Measurements from ENCODE around the gene TOPBP1. TPM values are rescaled to one million over a fixed set of nuclear protein-coding genes. Genes with fewer than 3 reads are reported as not detected.

TOPBP1 gene
- total and polyA plus RNA-seq, 9 of the 15 experiments (the other 6 are each of a cell fraction or from before 2014, with no cell fraction given): 16.6 to 77.6 (median 58.2) TPM

GRCh38 chr3:133599280-133599679 is 62.5 kb downstream of the TOPBP1 start:
- H2AFZ ChIP-seq (ENCODE audit: low read depth, low read length): no peak overlapping the region
- peaks cover 27% of the 10 kb centered on the region; the same call in 2 of the 3 replicates for H3K36me3 ChIP-seq (ENCODE audit: control insufficient read depth, insufficient read depth, low read length)
- no peak overlapping the region for H3K4me3 ChIP-seq
- intact Hi-C loops (cut with micrococcal nuclease): no loop called here
- no peaks in the 10 kb centered on the region for H3K9me1 ChIP-seq (ENCODE audit: control insufficient read depth, insufficient read depth, low read length)
- peak; percentile 64 for ATAC-seq
- no peaks in the 10 kb centered on the region for H3K9me3 ChIP-seq (replicated peaks; ENCODE audit: control insufficient read depth, insufficient read depth, low read depth, low read length)
- DNase-seq (ENCODE audit: extremely low read depth in 1 of 4, low spot score in 3 of 4): peak in 1 of 4 experiments; percentile 5
- in situ Hi-C loops (cut with MboI): no loop called here
- no peak overlapping the region for H3K9ac ChIP-seq (ENCODE audit: insufficient read depth in 1 of 2, low read depth in 2 of 2, low read length in 2 of 2)
- no peaks in the 10 kb centered on the region for H4K20me1 ChIP-seq (replicated peaks; ENCODE audit: control insufficient read depth, insufficient read depth, low read length)
- H3K4me1 ChIP-seq (replicated peaks in 1 of 2; ENCODE audit: control insufficient read depth in 2 of 2, insufficient read depth in 2 of 2, low read length in 2 of 2): peaks cover 0 to 3% of the 10 kb centered on the region in 2 experiments; a peak in 2 of 5 replicates
- ChIA-PET POLR2A (interaction anchor here (0.8 to 1.2 kb wide), 3 partner anchors 10 to 15 kb away, joined by 3 read pairs; no protein-coding TSS in a partner anchor), CTCF (ENCODE audit: low intra/inter-chr PET ratio) (no interaction called here)
- H3K4me2 ChIP-seq (ENCODE audit: insufficient read depth, low read length): no peak overlapping the region
- no peaks in the 10 kb centered on the region for H3K79me2 ChIP-seq (ENCODE audit: control insufficient read depth, insufficient read depth, low read length)
- BruUV-seq (replicated peaks): no TSS peak
- WGBS (ENCODE audit: insufficient coverage, low coverage, missing lambda C conversion rate): 33% methylated on average over 2 of the region's 2 CpGs
- H3K27ac ChIP-seq (ENCODE audit: extremely low read depth, low read depth, low read length): no peak overlapping the region
- H3K27me3 ChIP-seq (ENCODE audit: control insufficient read depth in 2 of 2, insufficient read depth in 2 of 2, low read length in 2 of 2): no peaks in the 10 kb centered on the region
- FAIRE-seq: no peak
- no peak for TF ChIP-seq ELF2 (CRISPR knock-in tag; IDR thresholded peaks at IDR 0.05)
- no peak for TF ChIP-seq ZNF23 (CRISPR knock-in tag; IDR thresholded peaks at IDR 0.05)
- 0 out of 2 replicates have a peak, but pooled peaks have one; percentile 44 for TF ChIP-seq EP400 (IDR thresholded peaks at IDR 0.05)
- no peak for TF ChIP-seq ZNF280A (IDR thresholded peaks at IDR 0.05; ENCODE audit: low read depth, partially characterized antibody)
- TF ChIP-seq ZNF316 (IDR thresholded peaks at IDR 0.05): peak; percentile 45; the same call in 1 of the 2 replicates
- no peak for TF ChIP-seq ZC3H4 (CRISPR knock-in tag; IDR thresholded peaks at IDR 0.05; ENCODE audit: borderline replicate concordance)
- peak; percentile 26; the same call in 1 of the 2 replicates for TF ChIP-seq MAFF (IDR thresholded peaks at IDR 0.05; ENCODE audit: low read length)
- no peak for TF ChIP-seq MYC (IDR thresholded peaks at IDR 0.05; ENCODE audit: low read depth, low read length)
- TF ChIP-seq MYC (CRISPR knock-in tag; IDR thresholded peaks at IDR 0.05; ENCODE audit: borderline replicate concordance, low read depth): no peak
- TF ChIP-seq MAFG (tag; conservative IDR thresholded peaks at IDR 0.05): 0 out of 2 replicates have a peak, but pooled peaks have one; percentile 20
- TF ChIP-seq NR2F6 (CRISPR knock-in tag; IDR thresholded peaks at IDR 0.05): no peak
- no peak for TF ChIP-seq ZBTB12 (CRISPR knock-in tag; IDR thresholded peaks at IDR 0.05)
- TF ChIP-seq NFE2 (IDR thresholded peaks at IDR 0.05; ENCODE audit: low read depth): peak; percentile 58
- no peak for TF ChIP-seq HMGXB4 (CRISPR knock-in tag; IDR thresholded peaks at IDR 0.05)
- TF ChIP-seq C11orf30 (IDR thresholded peaks at IDR 0.05; ENCODE audit: low read depth): peak; percentile 63; the same call in 1 of the 2 replicates
- no peak for TF ChIP-seq ZNF239 (CRISPR knock-in tag; IDR thresholded peaks at IDR 0.05)
- TF ChIP-seq GMEB1 (CRISPR knock-in tag; IDR thresholded peaks at IDR 0.05): no peak
- no peak for TF ChIP-seq PRMT5 (CRISPR knock-in tag; IDR thresholded peaks at IDR 0.05)
- peak; percentile 41; the same call in 1 of the 2 replicates for TF ChIP-seq ARID1B (IDR thresholded peaks at IDR 0.05)
- TF ChIP-seq ZNF212 (CRISPR knock-in tag; IDR thresholded peaks at IDR 0.05): no peak
